GM19023 (cell line): ENCODE results near the gene TARS3.

ENCODE experiments used
- ATAC-seq: cut with Tn5 transposase; IDR thresholded peaks from one replicate; pipeline ENCODE4 v1.9.1; 2021; ENCODE audit warnings: mild to moderate bottlenecking, moderate library complexity; ENCODE audit not compliant: unreplicated experiment

Gene TARS3

DNA sequence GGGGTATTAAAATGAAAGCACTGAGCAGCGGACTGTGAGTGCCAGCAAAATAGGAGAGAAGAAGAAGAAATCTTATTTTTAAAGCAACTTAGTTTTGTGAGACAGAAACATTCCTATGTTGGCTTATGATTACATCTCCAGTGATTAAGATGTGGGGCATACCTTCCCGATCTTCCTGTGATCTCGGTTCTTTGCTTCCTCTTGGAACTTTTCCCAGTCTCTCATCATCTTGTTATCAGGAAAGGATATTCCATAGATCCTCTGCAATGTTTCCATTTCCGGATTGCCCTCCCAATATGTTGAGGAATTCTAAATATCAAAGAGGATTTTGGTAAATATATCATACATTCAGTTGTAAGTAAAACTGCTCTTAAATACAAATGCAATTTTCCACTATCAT is 22.2 kb downstream of the TARS3 start:
- no peak for ATAC-seq

DNA sequence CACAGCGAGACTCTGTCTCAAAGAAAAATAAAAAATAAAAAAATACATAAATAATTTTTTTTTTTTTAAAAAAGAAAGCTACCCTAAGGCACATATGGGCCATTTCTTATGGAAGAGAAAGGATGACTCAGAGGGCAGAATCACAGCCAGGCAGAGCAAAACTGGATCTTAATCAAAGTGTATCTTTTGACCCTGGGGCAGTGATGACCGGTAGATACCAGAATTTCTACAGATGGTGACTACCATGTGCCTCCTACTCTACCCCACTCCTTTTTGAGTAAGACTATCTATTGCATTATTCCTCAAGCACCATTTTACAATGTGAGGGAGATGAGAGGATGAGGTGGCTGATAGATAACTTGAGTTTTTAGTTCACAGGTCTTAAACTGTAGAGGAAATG is 26.0 kb downstream of the TARS3 start:
- no peak for ATAC-seq

DNA sequence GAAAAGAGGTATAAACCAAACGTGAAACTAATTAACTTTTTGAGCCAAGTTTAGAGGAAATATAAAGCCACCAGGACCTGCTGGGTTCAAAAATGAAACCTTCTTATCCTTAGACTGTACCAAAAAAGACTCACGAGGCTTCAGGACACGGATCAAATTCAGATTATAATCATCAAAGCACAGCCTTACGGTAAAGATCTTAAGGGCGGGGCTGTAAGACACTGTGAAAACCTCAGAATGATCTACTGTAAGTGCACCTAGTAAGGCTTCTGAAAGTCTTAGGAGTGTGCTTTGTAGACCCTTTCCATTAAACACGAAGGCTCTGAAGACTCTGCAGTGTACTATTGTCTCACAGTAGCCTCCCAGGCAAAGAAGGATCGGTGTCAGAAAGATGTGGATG is 26.8 kb downstream of the TARS3 start:
- ATAC-seq: no peak

DNA sequence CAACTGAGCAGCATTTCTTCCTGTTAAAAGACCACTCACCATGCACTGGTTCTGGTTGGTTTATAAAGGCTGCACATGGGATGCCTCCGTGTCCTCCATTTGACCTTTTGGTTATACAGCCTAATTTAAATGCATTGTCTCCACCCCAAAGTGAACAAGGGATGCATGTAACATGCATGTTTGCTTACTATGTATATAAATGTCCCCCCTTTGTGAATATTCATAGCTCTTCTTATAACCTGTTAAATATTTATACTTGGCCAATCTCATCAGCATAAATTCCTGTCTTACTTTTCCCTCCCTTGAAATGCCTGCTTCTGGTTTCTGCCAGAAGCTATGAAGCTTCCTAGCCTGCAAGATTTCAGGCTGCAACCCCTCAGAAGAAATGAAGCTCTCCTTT is 27.4 kb downstream of the TARS3 start:
- no peak for ATAC-seq

DNA sequence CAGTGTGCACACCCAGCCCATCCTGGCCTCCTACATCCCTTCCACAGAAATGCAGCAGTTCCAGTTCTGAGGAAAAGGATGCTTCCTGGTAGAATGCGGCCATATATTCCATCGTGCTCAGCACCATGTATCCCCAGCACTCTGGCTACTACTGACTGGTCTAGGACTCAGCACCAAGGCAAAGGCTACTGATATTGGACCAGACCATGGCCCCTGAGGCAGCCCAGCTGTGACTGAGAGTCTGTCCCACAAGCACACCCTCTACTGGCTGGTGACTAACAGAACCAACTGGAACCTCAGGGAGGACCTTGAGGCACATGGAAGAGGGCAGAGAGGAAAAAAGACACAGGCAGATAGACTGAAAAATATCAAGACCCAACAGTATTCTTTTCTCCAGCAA is 30.0 kb downstream of the TARS3 start:
- ATAC-seq: no peak

DNA sequence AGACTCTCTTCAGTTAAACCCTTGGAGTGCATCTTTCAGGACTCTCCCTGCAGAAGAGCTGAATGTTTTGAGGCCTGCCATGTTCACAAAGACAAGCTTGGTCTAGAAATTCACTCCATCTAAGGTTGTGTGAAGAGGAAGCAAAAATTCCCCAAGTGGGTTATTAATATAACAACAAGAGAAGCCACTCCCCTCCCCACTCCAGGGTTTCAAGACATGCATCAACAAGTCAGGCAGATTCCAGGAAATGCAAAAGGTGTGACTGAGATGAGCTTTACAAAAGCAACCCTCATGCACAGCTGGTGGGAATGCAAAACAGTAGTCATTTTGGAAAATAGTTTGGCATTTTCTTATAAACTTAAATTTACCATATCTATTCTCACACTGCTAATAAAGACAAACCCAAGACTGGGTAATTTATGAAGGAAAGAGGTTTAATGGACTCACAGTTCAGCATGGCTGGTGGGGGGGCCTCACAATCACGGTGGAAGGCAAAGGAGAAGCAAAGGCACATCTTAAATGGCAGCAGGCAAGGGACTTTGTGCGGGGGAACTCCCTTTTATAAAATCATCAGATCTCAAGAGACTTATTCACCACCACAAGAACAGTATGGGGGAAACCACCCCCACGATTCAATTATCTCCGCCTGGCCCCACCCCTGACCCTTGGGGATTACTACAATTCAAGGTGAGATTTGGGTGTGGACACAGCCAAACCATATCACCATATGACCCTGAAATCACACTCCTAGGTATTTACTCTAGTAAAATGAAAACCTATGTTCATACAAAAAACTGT is 31.3 kb downstream of the TARS3 start:
- no peak for ATAC-seq

DNA sequence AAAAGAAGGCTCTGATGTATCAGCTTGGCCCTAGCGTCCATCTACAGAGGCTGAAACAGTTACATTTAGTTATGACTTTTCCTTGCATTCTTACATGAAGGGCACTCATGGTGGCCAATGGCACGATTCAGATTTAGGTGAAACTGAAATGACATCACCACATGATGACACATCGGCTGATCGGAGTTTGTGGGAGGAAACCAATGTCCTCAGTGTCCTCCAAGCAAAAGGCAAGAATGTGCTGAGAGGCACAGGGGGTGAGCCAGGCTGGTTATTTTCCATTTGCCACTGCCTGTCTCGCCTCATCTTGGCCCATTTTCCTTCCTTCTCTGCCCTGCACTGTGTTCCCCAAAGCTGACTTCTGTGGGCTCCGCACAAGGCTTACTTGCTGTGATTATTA is 34.4 kb downstream of the TARS3 start:
- ATAC-seq: no peak

DNA sequence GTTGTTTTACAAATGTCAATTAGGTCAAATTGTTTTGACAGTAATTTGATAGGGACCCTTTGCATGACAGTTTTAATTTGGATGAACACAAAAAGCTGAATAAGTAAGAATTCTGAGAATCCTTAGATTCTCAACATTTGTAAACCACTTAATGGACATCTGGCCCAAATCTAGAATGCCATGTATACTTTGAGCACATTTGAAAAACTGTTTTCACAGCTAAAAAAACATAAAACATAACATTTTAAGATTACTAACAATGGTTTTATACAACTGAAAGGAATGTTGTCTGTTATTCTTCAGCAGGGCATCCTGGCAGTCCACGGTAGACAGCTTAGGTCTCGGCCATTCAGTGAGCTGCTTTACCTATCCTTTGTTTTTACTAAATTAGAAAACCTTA is 37.6 kb downstream of the TARS3 start:
- no peak for ATAC-seq

DNA sequence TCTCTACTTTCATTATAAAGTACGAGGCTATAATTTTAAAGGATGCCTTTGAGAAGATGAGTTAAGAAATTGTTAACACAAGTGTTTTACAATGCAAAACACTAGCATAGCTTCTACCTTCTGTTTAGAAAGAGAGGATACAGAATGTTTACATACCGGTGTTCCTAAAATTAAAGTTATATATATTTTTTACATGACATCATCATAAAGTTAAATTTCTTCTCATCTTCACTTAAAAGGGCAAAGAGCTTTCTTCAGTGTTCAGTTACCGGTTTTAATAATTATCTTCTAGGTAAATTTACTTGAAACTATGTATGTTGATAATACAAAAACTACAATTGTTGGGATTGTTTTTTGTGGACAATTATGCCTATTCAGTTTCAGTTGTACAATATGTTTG is 39.4 kb downstream of the TARS3 start:
- ATAC-seq: no peak

DNA sequence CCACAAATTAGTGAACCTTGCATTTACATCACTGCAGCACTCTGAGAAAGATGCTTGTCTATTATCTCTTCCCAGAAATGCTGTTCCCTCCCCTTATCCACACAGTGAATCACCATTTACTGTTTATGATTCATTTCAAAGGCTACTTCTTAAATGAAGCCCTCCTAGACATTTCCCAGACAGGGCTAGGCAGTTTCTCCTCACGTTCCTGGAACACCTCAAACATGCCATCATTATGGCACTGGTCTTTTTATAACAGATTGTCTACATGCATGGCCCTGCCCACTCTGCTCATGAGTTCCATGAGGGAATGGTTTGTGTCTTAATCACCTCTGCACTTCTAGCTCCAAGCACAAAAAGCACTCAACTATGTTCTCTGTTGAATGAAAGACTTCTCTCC is 39.9 kb downstream of the TARS3 start:
- ATAC-seq: no peak

DNA sequence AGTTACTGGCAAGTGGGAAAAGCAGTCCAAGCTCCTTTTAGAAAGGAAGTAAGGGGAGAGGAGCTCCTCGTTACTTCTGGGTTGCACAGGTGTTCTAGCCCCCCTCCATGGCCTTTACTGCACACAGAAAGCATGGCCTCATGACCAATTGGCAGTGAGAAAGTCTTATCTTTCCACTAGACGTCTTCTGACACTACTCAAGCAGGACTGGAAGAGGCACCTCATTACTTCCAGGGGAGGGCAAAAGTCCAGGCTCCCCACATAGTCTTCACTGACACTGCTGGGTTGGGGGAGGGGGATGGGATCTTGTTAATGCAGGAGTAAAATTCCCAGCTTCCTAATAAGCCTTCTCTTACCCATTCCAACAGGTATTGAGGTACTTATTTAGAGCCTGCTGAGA is 44.5 kb downstream of the TARS3 start:
- ATAC-seq: no peak

DNA sequence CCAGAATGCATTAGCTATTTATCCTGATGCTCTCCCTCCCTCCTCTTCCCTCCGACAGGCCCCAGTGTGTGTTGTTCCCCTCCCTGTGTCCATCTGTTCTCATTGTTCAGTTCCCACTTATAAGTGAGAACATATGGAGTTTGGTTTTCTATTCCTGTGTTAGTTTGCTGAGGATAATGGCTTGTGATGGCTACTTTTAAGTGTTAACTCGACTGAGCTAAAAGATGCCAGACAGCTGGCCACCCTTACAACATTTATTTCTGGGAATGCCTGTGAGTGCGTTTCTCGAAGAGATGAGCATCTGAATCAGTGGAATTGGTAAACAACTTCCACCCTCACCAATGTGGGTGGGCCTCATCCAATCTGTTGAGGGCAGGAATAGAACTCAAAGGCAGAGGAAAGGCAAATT is 47.3 kb downstream of the TARS3 start:
- ATAC-seq: no peak

DNA sequence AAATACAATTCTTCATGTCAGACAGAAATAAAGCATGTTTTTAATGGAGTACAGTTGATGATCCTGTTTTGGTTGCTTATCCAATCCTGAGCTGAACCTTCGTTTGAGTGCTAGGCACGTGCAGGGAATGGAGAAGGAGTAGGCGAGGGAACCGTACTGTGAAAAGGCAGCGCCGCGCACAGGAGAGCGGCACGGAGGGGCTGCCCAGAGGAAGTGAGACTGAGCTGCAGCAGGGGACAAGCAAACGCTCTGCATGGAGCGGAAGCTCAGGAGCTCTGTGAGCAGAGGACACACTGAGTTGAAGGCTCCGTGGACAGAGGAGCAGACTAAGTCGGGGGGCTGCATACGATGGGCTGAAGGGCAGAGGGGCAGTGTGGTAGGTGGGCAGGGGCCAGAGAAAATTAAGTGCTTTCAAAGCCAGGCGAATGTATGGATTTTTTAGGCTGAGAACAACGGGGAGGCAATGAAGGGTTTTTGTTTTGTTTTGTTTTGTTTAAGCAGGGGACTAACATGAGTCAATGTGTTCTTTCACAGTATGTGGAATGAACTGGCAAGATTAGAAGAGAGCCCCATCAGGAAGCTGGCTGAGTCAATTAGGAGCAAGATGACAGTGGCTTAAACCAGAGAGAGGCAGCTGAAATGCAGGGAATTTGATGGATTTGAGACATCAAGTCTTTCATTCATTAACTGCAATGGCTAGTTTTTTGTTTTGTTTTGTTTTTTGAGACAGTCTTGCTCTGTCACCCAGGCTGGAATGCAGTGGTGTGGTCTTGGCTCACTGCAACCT is 48.3 kb downstream of the TARS3 start:
- peak; percentile 69 for ATAC-seq

DNA sequence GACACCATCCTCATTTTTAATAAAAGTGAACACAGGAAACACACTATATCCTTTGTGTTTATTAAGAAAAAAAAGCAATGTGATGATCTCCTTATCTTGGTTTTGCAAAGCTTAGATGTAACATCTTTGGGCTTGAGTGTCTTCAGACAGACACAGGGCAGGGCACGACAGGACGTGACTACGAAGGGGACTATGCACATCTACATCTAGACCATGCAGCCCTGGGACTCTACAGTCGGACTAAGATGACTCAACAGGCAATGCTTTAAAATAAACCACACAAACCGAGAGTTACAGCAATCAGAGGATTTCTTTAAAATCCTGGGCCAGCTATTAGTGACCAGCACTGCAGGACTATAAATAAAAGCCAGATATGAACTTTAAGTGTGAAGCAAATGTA is 49.3 kb downstream of the TARS3 start:
- ATAC-seq: no peak

DNA sequence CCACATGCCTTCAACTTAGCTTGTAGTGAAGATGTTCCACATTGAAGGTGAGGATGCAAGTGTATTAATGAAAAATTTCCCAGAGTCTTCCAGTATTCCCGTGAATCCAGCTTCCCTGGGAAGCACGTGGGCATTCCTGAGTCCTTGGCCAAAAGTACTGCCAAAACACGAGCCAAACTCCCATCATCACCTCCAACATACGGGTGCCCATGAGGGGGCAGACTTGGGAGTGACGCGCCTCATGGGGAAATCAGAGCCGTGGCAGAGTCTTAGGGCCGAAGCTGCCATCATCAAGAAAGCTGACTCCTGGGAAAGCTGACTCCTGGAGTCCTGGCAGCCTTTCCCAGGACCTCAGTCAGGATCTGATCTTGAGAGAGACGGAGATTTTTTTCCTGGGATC is 52.0 kb downstream of the TARS3 start:
- no peak for ATAC-seq

DNA sequence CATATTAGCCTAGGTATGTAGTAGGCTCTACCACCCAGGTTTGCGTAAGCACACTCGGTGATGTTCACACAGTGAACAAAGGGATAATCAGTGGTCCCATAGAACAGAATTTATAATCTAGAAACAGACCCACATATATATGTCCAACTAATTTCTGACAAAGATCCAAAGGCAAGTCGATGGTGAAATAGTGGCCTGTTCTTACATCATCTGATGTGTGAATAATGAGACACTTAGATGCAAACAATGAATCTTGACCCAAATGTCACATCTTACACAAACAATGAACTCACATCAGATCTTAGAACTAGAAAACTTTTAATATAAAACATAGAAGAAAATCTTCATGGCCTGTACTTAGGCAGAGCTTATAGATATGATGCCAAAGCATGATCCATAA is 54.5 kb downstream of the TARS3 start:
- no peak for ATAC-seq

DNA sequence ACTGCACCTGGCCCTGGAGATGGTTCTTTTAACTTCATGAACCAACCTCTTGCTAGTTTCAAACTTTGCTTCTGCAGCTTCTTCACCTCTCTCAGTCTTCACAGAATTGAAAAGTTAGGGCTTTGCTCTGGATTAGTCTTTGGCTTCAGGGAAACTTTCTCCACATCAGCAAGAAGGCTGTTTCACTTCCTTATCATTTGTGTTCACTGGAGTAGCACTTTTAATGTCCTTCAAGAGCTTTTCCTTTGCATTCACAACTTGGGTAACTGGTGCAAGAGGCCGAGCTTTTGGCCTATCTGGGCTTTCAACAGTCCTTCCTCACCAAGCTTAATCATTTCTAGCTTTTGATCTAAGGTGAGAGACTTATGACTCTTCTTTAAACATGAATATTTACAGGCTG is 56.4 kb downstream of the TARS3 start:
- no peak for ATAC-seq

DNA sequence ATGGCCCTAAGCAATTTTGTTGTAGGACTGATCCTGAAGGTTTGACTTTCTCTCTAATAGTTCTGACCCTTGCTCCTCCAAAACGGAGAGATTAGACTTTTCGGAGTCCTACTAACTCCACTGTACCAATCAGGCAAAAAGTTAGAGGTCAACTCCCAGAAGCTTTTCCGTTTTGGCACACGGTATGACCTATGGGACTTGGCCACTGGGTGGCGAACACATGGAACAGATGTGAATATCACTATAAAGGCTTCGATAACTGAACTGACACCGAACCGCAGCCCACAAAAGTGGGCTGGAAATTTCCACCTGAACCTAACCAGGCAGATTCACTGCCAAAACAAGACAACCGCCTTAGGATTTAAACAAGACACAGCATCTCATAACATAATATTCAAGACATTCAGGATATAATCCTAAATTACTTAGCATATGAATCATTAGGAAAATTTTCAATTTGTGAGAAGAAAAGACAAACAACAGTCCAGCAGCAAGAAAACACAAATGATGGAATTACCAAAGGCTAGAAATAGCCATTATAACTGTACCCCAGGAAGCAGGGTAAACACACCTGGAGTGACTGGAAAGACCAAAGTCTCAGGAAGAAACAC is 59.9 kb downstream of the TARS3 start:
- no peak for ATAC-seq

DNA sequence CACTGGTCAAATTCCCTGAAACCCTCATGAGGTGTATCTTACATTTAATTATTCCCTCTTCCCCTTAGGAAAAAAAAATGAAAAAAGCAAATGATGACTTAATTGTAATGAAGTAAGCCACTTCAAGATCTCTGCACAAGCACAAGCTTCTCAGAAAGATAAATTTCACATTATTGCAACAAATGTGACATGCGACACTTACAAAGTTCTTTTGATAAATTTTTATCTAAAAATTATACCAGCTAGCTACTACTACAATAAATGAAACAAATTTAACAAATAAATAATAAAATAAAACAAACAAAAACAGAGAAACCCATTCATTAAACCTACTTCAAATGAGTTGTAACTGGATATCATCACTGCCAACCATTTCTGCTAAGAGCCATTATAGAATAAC is 62.1 kb downstream of the TARS3 start:
- no peak for ATAC-seq

DNA sequence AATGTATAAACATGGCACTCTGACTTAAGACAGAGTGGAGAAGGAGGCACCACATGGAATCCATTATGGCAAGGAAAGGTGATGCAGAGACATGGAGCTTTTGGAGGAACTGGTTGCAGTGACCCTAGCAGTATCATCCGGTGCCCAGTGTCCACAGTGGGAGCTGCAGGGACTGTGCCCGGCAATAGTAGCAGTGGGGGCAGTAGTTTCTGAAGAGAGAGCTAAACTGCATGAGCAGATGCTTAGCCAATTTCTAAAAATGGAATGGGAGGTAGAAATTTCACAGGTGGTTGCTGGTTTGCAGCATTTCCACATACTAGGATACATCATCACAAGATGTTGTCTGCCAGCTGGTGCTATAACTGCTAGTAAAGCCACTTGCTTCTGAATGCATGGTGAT is 64.3 kb downstream of the TARS3 start:
- no peak for ATAC-seq

DNA sequence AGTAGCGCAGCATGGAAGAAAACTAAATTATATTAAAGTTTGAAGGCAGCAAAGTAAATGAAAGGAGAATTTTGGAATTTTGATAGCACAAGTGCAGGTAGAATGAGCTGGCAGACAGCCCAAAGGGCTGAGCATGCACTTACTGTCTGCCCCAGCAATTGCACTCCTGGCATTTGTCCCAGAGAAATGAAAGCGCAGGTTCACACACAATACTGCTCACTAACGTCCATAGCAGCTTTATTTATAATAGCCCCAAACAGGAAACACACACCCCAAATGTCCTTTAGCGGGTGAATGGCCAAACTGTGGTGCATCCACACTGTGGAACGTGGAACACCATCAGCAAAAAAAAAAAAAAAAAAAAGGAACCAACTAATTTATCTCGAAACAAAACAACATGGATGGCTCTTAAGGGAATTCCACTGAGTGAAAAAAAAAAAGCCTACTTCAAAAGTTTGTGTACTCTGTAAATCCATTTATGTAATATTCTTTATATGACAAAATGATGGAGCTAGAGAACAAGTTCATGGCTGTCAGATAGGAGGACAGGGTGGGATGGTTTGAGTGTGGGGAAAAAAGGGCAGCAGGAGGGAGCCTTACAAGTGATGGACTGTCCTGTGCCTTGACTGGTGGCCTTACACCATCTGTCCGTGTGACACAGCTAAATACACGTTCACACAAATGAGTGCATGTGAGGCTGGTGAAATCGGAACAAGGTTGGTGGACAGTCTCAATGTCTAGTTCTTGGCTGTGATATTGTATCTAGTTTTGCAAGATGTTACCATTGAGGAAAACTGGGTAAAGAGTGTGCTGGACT is 66.1 kb downstream of the TARS3 start:
- ATAC-seq: no peak
